OCI-LY3 (cell line): Measurements from ENCODE around the gene TMPRSS5.

Experiments used
- CTCF ChIP-seq: fragments of 200-600, 300-600 bp; sonication (generic); IDR thresholded peaks from 2 replicates; pipeline ENCODE4 v1.5.1; 2014; ENCODE audit warnings: antibody characterized with exemption, low read length, low read depth
- EZH2phosphoT487 ChIP-seq: fragments of 200-600 bp; shearing (Covaris generic); IDR thresholded peaks from 2 replicates; pipeline ENCODE4 v1.6.1; 2018; ENCODE audit warnings: antibody characterized with exemption, mixed run types, low read depth

DNA sequence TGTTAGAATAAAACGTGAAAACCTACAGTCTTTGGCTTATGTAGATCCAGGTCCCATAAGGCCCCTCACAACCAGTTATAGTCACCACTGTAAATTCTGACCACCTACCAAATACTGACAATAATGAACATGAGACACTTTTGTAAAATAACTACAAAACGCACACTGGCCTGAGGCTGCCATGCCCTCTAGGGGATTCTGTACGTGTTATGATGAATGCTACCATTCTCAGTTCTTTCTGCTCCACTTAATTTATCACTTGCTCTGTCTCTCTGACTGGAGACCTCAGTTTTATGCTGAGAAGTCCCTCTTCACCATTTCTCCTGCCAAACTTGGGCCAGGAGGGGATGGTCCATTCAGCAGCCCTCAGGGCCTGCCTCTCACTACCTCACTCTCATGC is 18.7 kb upstream of the TMPRSS5 start:
- TF ChIP-seq CTCF (no peak), EZH2phosphoT487 (no peak)
